ENCODE results near the gene PMEL. TPM values are rescaled to one million over a fixed set of nuclear protein-coding genes. Genes with fewer than 3 reads are reported as not detected.

PMEL gene
- total RNA-seq, 2 experiments from 2014 or later, result 0.25 to 0.28 TPM

- peak overlapping the region; percentile 8 for H3K27ac Mint-ChIP-seq
- no peak overlapping the region for H3K4me3 Mint-ChIP-seq
- peaks cover 18% of the 10 kb centered on the region for H3K36me3 Mint-ChIP-seq
- DNase-seq, result no peak
- no peaks in the 10 kb centered on the region for H3K27me3 Mint-ChIP-seq
- peaks cover 33% of the 10 kb centered on the region for H3K4me1 Mint-ChIP-seq
- no peaks in the 10 kb centered on the region for H3K9me3 Mint-ChIP-seq
Observed at GRCh38 chr12:55972456-55972855, 6.6 kb upstream of the PMEL start.

- H3K27me3 Mint-ChIP-seq, result no peaks in the 10 kb centered on the region
- peak overlapping the region; percentile 8 for H3K27ac Mint-ChIP-seq
- DNase-seq, result no peak
- H3K4me1 Mint-ChIP-seq, result peaks cover 30% of the 10 kb centered on the region
- H3K9me3 Mint-ChIP-seq, result no peaks in the 10 kb centered on the region
- H3K36me3 Mint-ChIP-seq, result peaks cover 18% of the 10 kb centered on the region
- H3K4me3 Mint-ChIP-seq, result no peak overlapping the region
Observed at GRCh38 chr12:55972042-55972441, 6.2 kb upstream of the PMEL start.

- DNase-seq, result no peak
- Mint-ChIP-seq H3K4me1 (peaks cover 27% of the 10 kb centered on the region), H3K4me3 (no peak overlapping the region), H3K27ac (no peak overlapping the region), H3K9me3 (no peaks in the 10 kb centered on the region), H3K36me3 (peaks cover 22% of the 10 kb centered on the region), H3K27me3 (no peaks in the 10 kb centered on the region)
Observed at GRCh38 chr12:55970775-55971174, 4.9 kb upstream of the PMEL start.

- H3K4me3 Mint-ChIP-seq, result no peak overlapping the region
- H3K9me3 Mint-ChIP-seq, result no peaks in the 10 kb centered on the region
- peaks cover 32% of the 10 kb centered on the region for H3K4me1 Mint-ChIP-seq
- no peak overlapping the region for H3K27ac Mint-ChIP-seq
- no peak for DNase-seq
- H3K36me3 Mint-ChIP-seq, result peaks cover 22% of the 10 kb centered on the region
- H3K27me3 Mint-ChIP-seq, result no peaks in the 10 kb centered on the region
Observed at GRCh38 chr12:55969356-55969755, 3.5 kb upstream of the PMEL start.

GRCh38 chr12:55966408-55967281, 803 bp upstream of the PMEL start, which contains the start of gene CDK2:
Gene CDK2, plus strand, starts transcription at chr12:55966830. Its CDS starts 179 bp downstream, at chr12:55967009.
- Mint-ChIP-seq H3K4me3 (peak within 1 kb of the TSS; percentile 99), H3K36me3 (peaks cover 22% of the 10 kb centered on the region), H3K27me3 (no peaks in the 10 kb centered on the region), H3K27ac (peak within 1 kb of the TSS; percentile 92), H3K4me1 (peaks cover 25% of the 10 kb centered on the region), H3K9me3 (no peaks in the 10 kb centered on the region)
- DNase-seq, result peak; percentile 92

- peaks cover 22% of the 10 kb centered on the region for H3K4me1 Mint-ChIP-seq
- no peak for DNase-seq
- peaks cover 16% of the 10 kb centered on the region for H3K36me3 Mint-ChIP-seq
- H3K4me3 Mint-ChIP-seq, result no peak overlapping the region
- H3K27ac Mint-ChIP-seq, result no peak overlapping the region
- H3K9me3 Mint-ChIP-seq, result no peaks in the 10 kb centered on the region
- no peaks in the 10 kb centered on the region for H3K27me3 Mint-ChIP-seq
Observed at GRCh38 chr12:55965240-55965639, 602 bp downstream of the PMEL start.

- Mint-ChIP-seq H3K9me3 (no peaks in the 10 kb centered on the region), H3K27ac (peak overlapping the region; percentile 8), H3K36me3 (peaks cover 16% of the 10 kb centered on the region), H3K27me3 (no peaks in the 10 kb centered on the region), H3K4me1 (peaks cover 22% of the 10 kb centered on the region), H3K4me3 (no peak overlapping the region)
- DNase-seq, result no peak
Observed at GRCh38 chr12:55963760-55964159, 2.1 kb downstream of the PMEL start.

GRCh38 chr12:55957106-55957859, 8.6 kb downstream of the PMEL start:
- no peak overlapping the region for H3K27ac Mint-ChIP-seq
- peaks cover 13% of the 10 kb centered on the region for H3K4me1 Mint-ChIP-seq
- H3K27me3 Mint-ChIP-seq, result no peaks in the 10 kb centered on the region

GRCh38 chr12:55955800-55956508, 9.9 kb downstream of the PMEL start:
- H3K27ac Mint-ChIP-seq, result peak overlapping the region; percentile 21
- H3K36me3 Mint-ChIP-seq, result peaks cover 15% of the 10 kb centered on the region
- no peaks in the 10 kb centered on the region for H3K27me3 Mint-ChIP-seq
- peaks cover 18% of the 10 kb centered on the region for H3K4me1 Mint-ChIP-seq
- H3K9me3 Mint-ChIP-seq, result no peaks in the 10 kb centered on the region
- H3K4me3 Mint-ChIP-seq, result no peak overlapping the region
- peak; percentile 56 for DNase-seq

More at GRCh38 chr12:55957106-55957859, 8.6 kb downstream of the PMEL start:
- Mint-ChIP-seq H3K36me3 (peaks cover 6% of the 10 kb centered on the region), H3K4me3 (no peak overlapping the region), H3K9me3 (no peaks in the 10 kb centered on the region)
- DNase-seq, result no peak

GRCh38 chr12:55955344-55955743, 10.5 kb downstream of the PMEL start:
- H3K4me3 Mint-ChIP-seq, result no peak overlapping the region
- peaks cover 15% of the 10 kb centered on the region for H3K36me3 Mint-ChIP-seq
- no peak for DNase-seq
- H3K27me3 Mint-ChIP-seq, result no peaks in the 10 kb centered on the region
- H3K4me1 Mint-ChIP-seq, result peaks cover 18% of the 10 kb centered on the region
- no peaks in the 10 kb centered on the region for H3K9me3 Mint-ChIP-seq
- H3K27ac Mint-ChIP-seq, result no peak overlapping the region

- no peak overlapping the region for H3K4me3 Mint-ChIP-seq
- H3K27ac Mint-ChIP-seq, result peak overlapping the region; percentile 70
- no peaks in the 10 kb centered on the region for H3K27me3 Mint-ChIP-seq
- peaks cover 35% of the 10 kb centered on the region for H3K4me1 Mint-ChIP-seq
- DNase-seq, result no peak
- H3K9me3 Mint-ChIP-seq, result no peaks in the 10 kb centered on the region
- H3K36me3 Mint-ChIP-seq, result peaks cover 60% of the 10 kb centered on the region
Observed at GRCh38 chr12:55946553-55946952, 19.3 kb downstream of the PMEL start.

- H3K36me3 Mint-ChIP-seq, result peaks cover 66% of the 10 kb centered on the region
- no peak overlapping the region for H3K4me3 Mint-ChIP-seq
- peaks cover 62% of the 10 kb centered on the region for H3K4me1 Mint-ChIP-seq
- H3K27me3 Mint-ChIP-seq, result no peaks in the 10 kb centered on the region
- H3K27ac Mint-ChIP-seq, result peak overlapping the region; percentile 43
- DNase-seq, result no peak
- no peaks in the 10 kb centered on the region for H3K9me3 Mint-ChIP-seq
Observed at GRCh38 chr12:55942577-55943136, 23.2 kb downstream of the PMEL start.

GRCh38 chr12:55942055-55942454, 23.8 kb downstream of the PMEL start:
- Mint-ChIP-seq H3K27ac (peak overlapping the region; percentile 43), H3K36me3 (peaks cover 67% of the 10 kb centered on the region), H3K27me3 (no peaks in the 10 kb centered on the region), H3K4me3 (no peak overlapping the region), H3K9me3 (no peaks in the 10 kb centered on the region), H3K4me1 (peaks cover 63% of the 10 kb centered on the region)
- no peak for DNase-seq

GRCh38 chr12:55940065-55940732, 25.6 kb downstream of the PMEL start:
- peak; percentile 82 for DNase-seq
- Mint-ChIP-seq H3K4me3 (no peak overlapping the region), H3K4me1 (peaks cover 73% of the 10 kb centered on the region), H3K36me3 (peaks cover 66% of the 10 kb centered on the region), H3K27me3 (no peaks in the 10 kb centered on the region), H3K9me3 (no peaks in the 10 kb centered on the region), H3K27ac (peak overlapping the region; percentile 45)
